Activated CD4-positive, CD25-positive, alpha-beta regulatory T cell treated with anti-CD3 and anti-CD28 coated beads, Interleukin-2, amount 50 U/mL, for 24 hours (primary cell): Measurements from ENCODE around the gene TAS2R39.
A peak's percentile ranks its signal among the peaks of the same experiment; 100 is the strongest.
"Not testable (repeated sequence)": the region's sequence is repeated elsewhere in the genome, so short reads cannot be mapped to it uniquely, and the experiment has no call there.

Source experiments
- ATAC-seq, 2 donors: fragments of 150-1000 bp; cut with Tn5 transposase; one replicate each; pipeline ENCODE4 v1.10.0; 2021; ENCODE audit warnings: mild to moderate bottlenecking in 1 of 2, moderate library complexity in 1 of 2

TAS2R39 gene

DNA sequence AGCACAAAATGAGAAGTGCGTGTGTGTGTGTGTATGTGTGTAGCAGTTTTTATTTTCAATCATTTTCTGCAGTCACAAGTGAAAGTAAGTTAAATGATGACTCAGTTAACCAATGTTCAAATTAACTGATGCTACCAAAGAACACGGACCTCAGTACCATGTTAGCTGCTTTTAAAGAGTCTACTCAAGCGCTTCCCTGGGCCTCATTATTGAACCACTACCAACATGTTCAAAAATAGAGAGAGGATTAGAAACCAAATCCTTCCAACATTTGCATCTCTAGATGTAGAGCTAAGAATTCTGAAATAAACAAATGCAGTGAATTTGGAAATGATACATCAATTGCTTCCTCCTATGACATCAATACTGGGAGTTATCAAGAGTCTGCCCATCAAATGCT, at the start of gene TAS2R39:
TSS of gene TAS2R39 (plus strand) at position 396 of the 400 bp plus-strand sequence. CDS start at position 396, 0 bp downstream.
- ATAC-seq = no peak

DNA sequence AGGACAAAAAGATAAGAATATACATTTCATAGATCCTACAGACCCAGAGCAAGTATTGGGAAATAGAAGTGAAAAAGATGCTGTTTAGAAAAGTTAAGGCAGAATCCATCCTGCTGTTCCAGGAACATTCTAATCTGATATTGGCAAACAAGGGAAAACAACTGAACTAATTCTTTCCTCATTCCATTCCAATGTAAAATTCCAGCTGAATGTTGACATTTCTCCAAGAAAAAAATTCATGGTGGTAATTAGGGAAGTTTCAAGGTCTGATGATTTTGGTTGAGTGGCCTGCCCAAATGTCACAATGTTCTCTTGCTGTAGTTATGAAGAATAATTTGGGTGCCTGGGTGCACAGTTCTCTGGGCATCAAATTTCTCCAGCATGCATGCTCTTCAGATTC, 36.1 kb upstream of the TAS2R39 start:
- no peak for ATAC-seq

DNA sequence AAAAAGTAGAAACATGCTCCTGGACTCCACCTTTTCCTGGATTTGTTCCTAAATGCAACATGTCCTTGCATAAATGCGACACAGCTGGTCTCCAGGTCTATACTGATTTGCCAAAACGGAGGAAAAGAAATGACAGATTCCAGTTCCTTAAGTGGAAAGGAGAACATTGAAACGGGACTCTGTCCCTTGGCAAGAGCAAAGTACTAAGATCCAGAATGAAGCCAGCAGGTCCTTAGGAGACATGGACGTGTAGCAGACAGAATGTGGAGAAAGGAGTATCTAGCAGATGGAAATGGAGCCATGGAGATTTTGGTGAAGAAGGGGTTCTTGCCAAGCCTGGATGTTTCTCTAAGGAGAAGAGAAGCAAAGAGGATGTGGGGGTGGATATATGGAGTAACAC, 35.2 kb upstream of the TAS2R39 start:
- ATAC-seq = no peak

DNA sequence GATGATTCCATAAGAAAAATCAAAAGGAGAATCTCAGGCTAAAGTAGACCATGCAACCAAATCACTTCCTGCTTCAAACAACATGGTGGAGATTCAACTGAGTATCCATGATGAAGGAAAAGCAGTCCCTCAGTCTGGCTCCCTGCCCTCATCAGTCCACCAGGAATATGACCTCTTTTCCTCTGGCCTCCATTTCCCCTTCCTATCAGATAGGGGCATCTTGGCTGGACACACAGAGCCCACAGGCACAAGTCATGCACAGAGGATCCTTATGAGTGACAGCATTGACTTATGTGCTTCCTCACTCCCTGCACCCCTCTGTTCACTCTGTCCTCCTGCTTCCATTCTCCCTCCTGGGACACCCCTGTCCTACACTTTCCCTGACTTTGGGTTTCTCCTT, 34.6 kb upstream of the TAS2R39 start:
- ATAC-seq = no peak

DNA sequence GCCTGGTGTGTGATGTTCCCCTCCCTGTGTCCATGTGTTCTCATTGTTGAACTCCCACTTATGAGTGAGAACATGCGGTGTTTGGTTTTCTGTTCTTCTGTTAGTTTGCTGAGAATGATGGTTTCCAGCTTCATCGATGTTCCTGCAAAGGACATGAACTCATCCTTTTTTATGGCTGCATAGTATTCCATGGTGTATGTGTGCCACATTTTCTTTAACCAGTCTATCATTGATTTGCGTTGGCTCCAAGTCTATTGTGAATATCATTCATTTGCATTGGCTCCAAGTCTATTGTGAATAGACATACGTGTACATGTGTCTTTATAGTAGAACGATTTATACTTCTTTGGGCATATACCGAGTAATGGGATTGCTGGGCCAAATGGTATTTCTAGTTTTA, 32.5 kb upstream of the TAS2R39 start:
- ATAC-seq = not testable (repeated sequence)

DNA sequence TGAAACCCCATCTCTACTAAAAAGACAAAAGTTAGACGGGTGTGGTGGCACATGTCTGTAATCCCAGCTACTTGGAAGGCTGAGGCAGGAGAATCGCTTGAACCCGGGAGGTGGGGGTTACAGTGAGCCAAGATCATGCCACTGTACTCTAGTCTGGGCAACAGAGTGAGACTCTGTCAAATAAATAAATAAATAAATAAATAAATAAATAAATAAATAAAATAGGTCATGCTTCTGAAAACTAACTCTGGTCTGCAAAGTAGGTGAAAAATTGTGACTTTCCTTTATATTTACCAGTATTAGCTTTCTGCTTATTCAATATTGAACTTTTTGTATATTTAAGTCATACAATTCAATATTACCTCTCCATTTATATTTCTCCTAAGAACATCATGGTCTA, 24.6 kb upstream of the TAS2R39 start:
- not testable (repeated sequence) for ATAC-seq

DNA sequence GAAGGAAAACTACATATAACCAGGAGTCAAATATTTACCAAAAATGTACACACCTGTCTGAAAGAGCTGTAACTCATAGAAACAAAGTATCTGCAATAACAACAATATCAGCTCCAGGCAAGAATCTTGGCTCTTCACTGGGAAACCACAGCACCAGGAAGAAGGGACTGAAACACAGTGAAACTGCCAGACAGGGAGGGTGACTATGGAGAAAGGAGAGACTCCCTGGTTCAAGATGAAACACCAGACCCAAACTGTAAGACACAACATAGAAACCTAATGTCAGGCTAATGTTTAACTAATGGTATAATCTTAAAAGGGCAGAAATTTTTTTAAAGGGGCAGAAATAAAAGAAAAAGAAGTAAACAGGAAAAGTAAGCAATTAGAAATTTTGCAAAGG, 11.5 kb upstream of the TAS2R39 start:
- no peak for ATAC-seq

DNA sequence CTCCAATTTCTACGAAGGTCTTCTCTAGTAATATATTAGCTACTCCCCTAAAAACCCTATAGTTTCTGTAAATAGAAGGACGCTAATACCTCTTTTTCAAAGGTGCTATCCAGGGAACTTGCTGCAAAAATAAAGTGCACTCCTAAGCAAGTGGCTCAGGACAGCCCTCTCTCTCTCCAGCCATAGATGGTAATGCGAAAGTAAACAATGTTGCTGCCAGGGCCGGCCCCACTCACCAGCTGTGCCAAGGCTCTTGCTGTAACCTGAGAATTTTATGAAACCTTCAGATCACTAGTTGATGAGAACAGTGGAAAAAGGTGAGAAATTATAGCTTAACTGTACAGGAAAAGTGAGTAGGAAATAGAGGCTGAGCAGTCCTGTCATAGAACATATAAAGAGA, 10.9 kb upstream of the TAS2R39 start:
- ATAC-seq = no peak

DNA sequence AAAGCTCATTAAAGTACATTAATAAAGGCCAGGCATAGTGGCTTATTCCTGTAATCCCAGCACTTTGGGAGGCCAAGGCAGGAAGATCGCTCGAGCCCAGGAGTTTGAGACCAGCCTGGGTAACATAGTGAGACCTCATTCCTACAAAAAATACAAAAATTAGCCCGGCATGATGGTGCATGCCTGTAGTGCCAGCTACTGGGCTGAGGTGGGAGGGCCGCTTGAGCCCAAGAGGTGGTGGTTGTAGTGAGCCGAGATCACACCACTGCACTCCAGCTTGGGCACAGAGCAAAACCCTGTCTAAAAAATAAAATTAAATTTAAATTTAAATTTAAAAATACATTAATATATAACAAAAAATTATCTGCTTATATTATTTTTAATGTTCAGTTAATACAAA, 7.1 kb upstream of the TAS2R39 start:
- ATAC-seq = no peak

DNA sequence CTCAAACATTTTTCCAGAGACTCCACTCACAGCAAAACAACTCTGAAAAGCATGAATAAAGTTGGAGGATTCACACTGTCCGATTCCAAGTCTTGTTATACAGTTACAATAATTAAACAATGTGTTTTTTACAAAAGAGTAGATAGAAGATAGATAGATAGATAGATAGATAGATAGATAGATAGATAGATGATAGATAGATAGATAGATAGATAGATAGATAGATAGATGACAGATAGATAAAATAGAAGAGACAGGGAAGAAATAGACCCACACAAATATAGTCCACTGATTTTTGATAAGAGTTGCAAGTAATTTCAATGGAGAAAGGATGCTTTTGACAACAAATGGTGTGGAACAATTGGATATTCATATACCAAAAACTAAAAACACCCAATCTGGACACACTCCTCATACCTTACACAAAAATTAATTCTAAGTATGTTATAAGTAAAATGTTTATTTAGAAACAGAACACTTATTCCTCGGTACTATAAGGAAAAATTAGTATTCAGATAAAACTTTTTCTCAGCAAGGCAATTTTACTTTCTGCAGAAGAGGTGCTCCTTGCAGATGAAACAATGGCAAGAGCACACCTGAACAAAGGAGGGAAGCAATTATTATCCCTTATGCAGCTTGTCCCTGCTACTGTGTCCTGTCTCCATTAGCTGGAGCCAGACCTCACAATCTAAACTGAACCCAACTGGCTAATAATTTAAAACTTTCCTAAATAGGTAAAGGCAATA, 5.7 kb upstream of the TAS2R39 start:
- ATAC-seq = no peak

DNA sequence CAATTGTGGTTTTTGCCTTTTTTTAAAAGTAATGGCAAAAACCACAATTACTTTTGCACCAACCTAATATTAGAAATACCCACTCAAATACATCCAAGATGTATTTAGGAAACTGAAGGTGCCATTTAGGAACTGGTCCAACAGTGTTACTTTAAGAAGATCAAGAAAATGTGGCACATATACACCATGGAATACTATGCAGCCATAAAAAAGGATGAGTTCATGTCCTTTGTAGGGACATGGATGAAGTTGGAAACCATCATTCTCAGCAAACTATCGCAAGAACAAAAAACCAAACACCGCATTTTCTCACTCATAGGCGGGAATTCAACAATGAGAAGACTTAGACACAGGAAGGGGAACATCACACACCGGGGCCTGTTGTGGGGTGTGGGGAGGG, 2.4 kb upstream of the TAS2R39 start:
- not testable (repeated sequence) for ATAC-seq

DNA sequence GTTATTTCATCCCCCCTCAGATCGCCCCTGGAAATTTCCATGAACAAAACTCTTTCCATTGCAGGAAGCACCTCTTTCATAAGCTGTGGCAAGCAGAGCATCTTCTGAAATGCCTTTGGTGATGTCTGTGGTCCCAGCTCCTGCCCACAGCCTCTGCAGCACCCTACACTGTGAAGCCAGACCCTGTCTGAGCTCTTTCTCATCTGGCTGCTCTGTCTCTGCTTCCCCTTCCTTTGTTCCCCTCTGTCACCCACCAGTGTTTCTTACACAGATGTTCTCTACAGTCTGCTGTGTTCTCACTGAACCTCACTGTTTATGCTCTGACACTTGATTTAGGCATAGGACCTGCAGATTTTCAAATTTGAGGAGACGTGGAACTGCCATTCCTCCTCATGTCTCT, 1.9 kb upstream of the TAS2R39 start:
- ATAC-seq = no peak

DNA sequence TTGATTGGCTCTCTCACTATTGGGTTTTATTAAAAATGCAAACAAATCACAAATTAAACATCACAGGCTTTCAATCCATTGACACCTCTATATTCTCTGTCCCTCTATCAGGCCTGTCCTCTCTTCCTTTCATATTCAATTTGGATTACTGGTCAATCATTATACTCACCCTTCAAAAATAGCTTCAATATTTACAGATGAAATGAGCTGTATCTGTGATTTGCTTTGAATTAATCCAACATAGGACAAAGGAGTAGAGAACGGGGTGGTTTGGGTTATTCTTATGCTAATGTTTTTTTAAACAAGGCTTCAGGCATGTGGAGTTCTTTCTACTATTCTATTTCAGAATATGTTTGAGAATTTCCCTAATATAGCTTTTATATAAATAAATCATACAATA, 2.3 kb downstream of the TAS2R39 start:
- ATAC-seq = no peak

DNA sequence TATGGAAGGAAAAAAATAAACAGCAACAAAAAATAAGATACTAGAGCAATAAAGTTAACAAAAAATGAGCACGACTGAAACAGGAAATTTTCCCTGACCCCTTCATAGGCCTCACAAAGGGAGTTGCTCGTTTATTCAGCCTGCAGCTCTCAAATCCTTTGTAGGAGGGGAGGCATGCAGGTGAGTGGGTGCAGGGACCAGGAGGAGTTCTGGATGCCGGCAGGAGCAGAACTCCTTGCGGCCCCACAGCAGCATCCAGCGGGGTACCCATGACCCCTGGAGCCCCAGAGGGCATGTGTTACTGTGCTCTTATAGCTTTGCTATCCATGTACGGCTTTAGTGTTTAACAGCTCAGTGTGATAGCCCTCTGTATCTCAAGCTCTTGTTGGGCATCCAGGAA, 5.8 kb downstream of the TAS2R39 start:
- no peak for ATAC-seq

DNA sequence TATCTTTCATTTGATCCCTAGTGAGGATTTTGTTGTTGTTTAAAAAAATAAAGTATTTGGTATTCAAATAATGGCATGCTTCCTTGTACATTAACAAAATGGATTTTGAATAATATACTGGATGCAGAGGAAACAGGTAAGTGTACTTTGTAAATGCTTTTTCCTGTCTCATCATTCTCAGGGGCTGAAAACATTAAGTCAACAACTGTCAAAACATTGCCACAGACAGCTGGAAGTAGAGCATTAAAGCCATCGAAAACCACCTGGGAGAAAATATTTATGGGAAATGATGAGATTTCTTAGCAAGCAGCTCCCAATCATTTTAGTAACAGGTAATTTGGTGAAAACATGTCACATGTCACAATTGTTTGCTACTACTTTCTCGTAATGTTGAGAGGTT, 10.7 kb downstream of the TAS2R39 start:
- ATAC-seq = no peak

DNA sequence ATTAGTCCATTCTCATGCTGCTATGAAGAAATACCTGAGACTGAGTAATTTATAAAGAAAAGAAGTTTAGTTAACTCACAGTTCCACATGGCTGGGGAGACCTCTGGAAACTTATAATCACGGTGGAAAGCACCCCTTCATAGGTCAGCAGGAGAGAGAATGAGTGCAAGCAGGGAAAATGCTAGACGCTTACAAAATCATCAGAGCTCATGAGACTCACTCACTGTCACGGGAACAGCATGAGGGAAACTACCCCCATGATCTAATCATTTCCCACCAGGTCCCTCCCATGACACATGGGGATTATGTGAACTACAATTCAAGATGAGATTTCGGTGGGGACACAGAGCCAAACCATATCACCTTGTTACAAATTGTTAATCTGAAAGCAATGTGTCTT, 15.8 kb downstream of the TAS2R39 start:
- no peak for ATAC-seq

DNA sequence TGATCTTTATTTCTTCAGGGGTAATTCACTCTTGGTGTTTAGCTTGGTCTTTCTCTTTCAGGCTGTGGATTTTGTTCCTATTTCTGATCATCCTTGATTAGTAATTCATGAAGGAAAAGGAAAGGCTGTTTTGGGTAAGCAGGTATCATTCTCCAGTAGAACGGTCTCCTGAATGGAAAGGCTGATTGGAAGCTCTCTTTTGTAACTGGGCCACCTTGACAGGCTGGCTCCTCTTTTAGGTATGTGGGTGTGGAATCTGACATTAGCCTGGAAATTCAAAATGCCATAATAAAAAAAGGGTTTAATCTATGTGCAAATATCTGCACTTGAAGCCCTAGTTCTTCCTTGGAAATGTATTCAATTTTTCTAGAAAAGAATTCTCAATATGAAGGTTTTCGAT, 18.9 kb downstream of the TAS2R39 start:
- ATAC-seq = no peak

DNA sequence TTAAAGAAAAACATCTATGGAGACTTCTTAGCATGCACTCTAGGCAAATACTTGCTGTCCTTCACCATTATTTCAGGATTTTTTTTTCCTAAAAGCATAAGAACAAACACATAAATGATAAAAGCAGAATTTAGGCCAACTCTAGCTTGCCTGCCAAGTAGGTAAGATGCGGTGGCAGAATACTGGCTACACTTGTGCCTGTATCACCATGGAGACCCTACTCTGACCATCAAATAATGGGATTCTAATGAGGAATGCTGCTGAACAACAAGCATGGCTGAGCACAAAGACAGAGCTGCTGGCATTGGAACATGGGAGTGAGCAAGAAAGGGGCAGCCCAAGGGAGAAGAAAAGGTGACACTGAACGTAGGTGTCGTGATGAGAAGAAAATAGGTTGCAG, 20.2 kb downstream of the TAS2R39 start:
- ATAC-seq = no peak

DNA sequence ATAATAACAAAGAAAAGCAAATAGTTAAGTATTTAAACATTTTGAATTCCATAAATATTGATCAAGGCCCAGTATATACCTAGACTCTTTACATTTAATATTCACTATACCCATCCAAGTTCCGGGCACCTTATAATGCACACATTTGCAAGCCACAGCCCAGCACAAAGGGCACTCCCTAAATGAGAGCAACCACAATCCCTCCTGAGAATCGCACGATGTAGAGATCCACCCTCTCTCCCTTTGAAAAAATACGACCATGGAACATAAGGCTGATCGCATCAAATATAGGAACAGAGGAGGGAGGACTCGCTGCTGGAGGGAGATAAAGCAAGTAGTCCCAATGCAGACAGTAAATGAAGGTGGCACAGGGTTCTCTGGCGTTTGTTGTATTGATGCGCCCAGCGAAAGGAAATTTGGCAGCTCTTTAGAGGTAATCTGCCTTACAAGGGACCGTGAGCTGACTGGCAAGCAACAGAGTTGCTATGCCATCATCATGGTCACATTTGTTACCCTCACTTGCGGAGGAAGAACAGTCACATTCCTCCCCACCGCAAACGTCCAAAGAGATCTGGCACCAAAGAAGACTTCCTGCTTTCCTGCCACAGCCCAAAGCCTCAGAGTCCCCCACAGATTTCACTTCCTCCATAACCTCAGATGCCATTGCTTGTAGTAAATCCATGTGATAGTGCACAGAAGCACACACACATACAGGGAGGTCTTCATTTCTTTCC, 22.5 kb downstream of the TAS2R39 start:
- ATAC-seq = peak; percentile 38 to 51

DNA sequence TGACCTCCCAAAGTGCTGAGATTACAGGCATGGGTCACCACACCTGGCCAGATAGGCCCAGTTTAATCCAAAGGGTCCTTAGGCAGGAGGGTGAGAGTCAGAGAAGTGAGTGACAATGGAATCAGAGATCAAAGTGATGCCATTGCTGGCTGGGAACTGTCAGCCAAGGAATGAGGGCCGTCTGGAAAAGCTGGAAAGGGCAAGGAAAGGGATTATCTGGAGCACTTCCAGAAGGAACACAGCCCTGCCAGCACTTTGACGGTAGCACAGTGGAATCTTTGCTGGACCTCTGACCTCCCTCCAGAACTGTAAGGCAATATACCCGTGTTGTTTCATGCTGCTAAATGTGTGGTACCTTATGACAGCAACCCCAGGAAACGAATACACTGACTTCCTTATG, 27.3 kb downstream of the TAS2R39 start:
- ATAC-seq = no peak

DNA sequence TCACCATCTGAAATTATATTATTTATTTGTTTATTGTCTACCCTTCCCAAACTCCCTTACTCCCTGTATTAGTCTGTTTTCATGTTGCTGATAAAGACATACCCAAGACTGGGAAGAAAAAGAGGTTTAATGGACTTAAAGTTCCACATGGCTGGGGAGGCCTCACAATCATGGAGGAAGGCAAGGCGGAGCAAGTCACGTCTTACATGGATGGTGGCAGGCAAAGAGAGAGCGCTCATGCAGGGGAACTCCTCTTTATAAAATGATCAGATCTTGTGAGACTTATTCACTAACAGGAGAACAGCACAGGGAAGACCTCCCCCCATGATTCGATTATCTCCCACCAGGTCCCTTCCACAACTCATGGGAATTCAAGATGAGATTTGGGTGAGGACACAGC, 30.3 kb downstream of the TAS2R39 start:
- ATAC-seq = not testable (repeated sequence)

DNA sequence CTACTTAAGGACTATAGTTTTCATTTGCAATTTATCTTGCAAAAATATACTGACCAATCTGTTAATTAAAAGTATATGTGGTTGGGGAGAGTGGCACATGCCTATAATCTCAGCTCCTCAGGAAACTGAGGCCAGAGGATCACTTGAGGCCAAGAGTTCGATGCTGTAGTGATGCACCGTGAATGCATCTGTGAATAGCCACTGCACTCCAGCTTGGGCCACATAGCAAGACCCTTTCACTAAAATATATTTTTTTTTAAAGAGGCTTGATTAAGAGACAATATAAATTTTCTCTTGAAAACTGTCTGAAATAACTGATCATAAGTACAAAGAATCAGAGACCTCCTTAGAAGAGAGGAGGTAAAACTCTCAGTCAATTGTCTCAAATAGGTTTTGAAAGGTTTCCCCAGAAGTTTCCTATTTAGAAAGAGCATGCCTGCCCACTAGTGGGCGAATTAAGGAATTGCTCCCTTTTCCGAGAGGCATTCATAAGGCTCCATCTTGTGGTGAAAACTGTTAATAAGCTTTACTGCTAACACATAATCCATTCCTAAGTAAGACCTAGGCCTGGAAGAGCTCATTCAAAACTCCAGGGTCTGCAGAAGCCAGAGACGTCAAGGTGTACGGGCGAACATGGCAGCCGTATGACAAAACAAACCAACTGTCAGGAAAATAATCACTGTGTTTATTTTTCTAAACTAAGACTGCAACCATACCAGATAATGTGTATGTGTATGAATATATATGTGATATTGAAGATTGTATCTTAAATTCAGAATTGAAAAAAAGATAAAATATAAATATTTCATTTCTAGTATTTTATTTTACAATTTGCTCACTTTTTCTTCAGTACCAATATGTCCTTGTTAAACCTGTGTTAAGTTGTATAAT, 31.8 kb downstream of the TAS2R39 start:
- peak; percentile 45 to 63 for ATAC-seq

DNA sequence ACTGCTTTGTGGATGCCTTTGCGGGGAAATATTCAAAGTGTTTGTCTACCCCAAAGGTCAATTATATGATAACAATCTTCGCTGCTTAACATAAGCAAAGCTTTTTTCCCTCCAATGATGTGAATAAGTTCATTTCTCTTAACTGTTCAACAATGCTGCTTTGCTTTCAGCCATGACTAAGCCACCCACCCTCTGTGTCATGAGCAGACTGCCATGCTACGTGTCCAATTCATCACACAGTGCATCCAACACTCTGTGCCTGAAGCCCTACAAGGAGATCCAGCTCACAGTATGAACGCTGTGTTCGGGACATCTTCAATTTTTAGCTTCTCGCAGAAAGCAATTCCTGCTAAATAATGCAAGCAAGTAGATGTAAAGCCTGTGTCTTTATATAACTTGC, 32.9 kb downstream of the TAS2R39 start:
- no peak for ATAC-seq
